NCI-H187 treated with DMSO at 0.1 percent for 48 hours (cell line): Measurements from ENCODE around the gene FMC1.

Experiments used
- DNase-seq: peaks from one replicate; lab custom pipeline; 2025; lab: John Stamatoyannopoulos, UW

The FMC1 gene

GRCh38 chr7:139374246-139374645 lies 33.1 kb downstream of the FMC1 start:
- no peak for DNase-seq

DNA sequence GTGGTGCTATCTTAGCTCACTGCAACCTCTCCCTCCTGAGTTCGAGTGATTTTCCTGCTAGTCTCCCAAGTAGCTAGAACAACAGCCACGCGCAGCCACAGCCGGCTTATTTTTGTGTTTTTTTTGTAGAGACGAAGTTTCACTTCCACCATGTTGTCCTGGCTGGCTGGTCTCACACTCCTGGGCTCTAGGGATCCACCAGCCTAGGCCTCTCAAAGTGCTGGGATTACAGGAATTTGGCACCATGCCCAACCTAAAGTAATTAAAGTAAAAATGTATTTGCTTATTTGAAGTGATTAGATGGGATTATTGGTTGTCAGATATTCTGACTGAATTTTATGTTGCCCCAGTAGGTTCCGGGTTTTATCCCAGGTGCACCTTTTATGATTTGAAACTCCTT lies 41.3 kb downstream of the FMC1 start:
- no peak for DNase-seq

GRCh38 chr7:139384611-139385010 lies 43.5 kb downstream of the FMC1 start:
- DNase-seq, result no peak

GRCh38 chr7:139387594-139387993 lies 46.5 kb downstream of the FMC1 start:
- no peak for DNase-seq

GRCh38 chr7:139389091-139389490 lies 48.0 kb downstream of the FMC1 start:
- DNase-seq, result no peak

DNA sequence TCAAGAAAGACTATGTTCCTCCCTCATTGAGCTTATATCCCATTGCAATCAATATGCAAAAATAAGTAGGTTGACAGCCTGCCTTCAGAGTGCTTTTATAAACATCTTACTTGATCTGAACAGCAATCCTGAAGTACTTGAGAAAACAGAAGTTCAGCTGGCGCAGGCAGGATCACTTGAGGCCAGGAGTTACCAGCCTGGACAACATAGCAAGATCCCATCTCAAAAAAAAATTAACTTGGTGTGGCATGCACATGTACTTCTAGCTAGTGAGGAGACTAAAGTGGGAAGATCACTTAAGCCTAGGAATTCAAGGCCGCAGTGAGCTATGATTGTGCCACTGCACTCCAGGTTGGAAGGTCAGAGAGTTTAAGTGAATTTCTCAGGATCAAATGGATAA lies 48.6 kb downstream of the FMC1 start:
- no peak for DNase-seq

DNA sequence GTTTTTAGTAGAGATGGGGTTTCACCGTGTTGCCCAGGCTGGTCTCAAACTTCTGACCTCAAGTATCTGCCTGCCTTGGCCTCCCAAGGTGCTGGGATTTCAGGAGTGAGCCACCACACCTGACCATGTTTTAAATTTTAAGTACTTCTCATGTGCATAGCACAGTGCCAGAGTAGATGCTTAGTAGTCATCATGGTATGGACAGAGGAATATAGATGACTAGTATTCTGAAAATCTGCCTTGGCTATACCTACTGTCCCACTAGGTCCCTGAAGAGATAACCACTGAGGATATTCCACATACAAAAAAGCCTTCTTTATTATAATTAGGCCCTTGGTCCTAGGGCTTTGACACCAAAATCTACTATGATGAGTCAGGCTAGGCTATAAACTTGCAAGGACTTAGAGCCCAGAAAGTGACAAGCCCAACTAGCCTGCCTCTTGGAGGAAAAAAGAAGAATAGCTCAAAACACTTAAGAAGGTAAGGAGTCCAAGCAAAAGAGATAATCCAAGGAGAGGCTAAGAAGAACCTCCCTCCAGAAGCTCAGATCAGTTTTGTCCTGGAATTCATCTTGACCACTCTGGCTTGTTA lies 52.6 kb downstream of the FMC1 start:
- no peak for DNase-seq

- DNase-seq, result no peak
Measured at GRCh38 chr7:139394540-139394939, 53.4 kb downstream of the FMC1 start.
